ENCODE data around the gene ILKAP. TPM values are rescaled to one million over a fixed set of nuclear protein-coding genes. Genes with fewer than 3 reads are reported as not detected.

ILKAP gene, protein sequence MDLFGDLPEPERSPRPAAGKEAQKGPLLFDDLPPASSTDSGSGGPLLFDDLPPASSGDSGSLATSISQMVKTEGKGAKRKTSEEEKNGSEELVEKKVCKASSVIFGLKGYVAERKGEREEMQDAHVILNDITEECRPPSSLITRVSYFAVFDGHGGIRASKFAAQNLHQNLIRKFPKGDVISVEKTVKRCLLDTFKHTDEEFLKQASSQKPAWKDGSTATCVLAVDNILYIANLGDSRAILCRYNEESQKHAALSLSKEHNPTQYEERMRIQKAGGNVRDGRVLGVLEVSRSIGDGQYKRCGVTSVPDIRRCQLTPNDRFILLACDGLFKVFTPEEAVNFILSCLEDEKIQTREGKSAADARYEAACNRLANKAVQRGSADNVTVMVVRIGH
- 70.2 and 74.8 TPM in 2 replicates for total RNA-seq

DNA sequence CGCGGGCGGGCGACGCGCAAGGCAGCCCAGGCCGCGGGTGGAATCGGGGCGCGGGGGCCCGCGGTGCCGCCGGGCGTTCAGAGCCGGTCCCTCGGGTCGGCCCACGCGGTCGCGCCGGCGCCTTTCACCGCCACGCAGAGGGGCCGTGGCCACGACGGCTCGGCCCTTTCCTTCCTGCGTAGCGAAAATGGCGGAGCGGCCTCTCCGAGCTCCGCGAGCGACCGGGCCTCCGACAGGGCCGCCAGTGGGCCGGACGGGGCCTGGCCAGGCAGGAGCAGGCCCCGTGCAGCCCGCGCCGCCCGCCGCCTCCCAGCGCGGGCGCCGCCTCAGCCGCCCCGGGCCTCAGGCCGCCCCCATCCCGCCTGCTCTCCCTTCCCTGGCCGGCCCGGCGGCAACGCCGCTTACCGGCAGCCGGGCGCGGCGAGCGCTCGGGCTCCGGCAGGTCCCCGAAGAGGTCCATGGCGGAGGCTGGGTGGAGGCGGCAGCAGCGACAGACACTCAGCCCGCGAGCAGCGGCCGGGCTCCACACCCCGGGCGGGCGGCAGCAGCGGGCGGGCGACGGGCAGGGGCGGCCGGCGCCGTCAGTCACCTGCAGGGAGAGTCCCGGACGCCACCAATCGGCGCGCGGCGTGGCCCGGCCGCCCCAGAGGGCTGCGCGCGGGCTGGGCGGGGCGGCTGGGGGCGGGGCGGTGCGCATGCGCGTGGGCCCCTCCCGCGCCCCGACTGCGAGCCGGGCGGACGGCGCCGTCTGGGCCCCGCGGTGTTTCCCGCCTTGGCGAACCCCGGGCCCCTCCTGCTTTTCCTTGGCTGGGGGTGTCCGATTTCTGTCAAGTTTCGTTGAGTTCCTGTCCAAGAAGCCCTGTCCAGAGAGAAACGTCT lies at the start of gene ILKAP:
Gene ILKAP, minus strand, starts transcription at position 602 of the 879 bp plus-strand sequence. Its CDS starts 142 bp downstream, at position 460.
- intact Hi-C loops (cut with micrococcal nuclease): loop anchor here (1.0 to 5.0 kb wide), 8 partner anchors 28 to 501 kb away; partner anchors contain the start of genes ASB1, HES6 and PER2

DNA sequence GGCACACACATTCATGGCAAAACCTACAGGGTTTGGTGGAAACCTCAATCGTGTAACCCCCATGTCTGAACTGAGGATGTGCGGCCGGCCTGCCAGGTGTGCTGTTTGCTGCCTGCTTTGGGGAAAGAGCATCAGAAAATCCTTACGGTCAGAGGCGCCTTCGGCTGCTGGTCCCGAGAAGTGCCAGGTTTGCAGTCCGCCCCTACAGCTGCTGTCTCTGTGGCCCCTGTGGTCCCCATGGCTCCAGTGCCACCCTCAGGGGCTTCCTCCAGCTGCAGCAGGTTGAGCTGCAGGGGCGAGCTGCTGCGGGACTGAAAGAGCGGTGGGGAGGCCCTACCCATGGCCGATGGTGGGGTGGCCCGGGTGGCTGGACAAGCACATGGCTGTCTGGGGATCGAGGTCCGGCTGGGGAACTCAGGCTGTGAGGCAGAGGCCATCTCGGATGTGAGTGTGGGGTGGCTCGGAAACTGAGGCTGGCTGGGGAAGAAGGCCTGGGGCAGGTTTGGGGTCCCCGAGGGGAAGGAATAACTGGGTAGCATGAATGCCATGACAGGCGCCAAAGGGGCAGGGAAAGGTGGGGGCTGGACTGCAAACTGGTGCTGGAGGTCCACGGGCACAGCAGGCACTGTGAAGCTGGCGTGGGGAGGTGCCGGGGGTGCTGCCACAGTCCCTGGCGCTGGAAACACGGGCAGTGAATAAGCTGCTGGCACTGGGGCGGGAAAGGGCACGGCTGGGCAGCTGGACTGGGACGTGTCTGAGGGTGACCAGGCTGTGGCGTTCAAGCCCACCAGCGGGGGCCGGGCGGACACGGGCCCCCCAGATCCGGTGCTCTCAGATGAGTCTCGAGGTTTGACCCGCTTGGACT lies 49.5 kb upstream of the ILKAP start:
- intact Hi-C loops (cut with micrococcal nuclease): no loop called here

DNA sequence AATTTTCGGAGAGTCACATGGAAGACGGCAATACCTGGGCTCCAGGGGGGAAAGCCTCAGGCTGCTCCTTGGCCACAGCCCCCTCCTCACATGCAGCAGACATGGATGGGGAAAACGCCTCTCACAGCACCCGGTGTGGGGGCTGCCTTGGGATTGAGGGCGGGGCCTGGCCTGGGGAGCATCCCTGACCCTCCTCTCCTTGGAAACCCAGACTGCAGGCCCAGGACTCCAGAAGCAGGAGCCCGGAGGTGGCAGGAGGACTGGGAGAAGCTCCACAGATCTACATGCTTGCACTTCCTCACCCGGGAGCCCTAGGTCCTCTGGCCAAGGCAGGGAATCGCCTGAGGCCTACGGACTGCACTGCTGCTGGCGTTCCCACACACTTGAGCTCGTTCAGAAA lies 48.5 kb upstream of the ILKAP start:
- intact Hi-C loops (cut with micrococcal nuclease): no loop called here

DNA sequence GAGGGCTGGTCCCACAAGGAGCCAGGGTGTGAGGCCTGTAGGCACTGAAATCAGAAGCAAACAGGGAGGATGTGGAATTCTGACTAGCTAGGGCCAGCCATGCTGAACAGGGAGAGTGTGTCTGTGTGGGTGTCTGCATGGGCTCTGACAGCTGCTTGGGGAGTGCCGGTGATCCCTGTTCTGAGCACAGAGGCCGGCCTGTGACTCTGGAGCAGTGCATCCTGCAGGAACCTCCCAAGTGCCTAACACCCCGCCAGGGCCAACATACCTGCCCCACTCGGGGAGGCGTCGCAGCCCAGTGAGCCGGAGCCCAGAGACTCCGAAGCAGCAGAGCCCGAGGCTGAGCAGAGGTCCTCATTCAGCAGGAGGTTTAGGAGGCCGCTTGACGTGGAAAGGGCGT lies 47.8 kb upstream of the ILKAP start:
- intact Hi-C loops (cut with micrococcal nuclease): no loop called here

DNA sequence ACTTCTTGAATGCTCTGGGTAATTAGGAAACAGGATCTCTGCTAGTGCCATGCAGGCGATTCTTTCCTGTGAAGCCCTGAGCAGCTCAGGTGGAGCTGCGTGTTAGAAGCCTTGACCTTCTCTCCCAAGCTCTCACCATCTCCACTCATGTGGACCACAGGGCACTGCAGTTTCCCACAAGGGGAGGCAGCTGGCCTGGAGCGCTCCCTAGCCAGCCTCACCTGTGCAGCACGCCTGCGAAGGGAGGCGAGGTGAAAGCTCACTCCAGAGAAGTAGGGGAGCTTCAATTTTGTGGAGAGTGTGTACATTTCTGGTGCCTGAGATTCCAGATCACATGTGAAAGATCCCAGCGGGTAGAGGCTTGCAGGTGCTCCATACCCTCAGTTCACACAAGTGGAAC lies 47.4 kb upstream of the ILKAP start:
- intact Hi-C loops (cut with micrococcal nuclease): no loop called here

DNA sequence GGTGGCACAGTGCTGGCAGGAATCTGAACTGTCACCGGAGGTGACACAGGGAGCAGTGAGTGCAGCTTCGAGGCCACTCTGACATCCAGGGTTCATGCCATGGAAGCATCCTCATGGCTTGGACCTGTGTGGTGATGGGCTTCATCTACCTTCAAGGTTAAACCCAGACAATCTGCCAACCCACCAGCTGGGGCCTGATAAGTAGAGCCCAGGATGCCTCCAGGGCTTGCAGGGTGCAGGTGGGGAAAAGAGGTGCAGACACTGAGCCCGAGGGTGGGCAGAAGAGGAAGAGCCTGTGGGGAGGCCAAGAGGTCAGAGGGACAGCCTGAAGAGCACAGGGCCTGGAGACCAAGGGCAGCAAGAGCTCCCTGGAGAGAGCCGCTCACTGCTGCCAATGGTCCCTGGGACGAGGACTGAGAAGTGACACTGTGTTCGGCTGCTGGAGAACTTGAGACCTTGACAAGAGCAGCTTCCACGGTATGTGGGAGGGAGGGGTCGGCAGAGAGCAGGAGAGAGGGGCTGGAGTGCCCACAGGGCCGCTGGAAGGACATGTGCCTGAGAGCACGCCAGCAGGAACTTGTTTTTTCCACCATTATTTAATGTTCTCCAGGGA lies 44.5 kb upstream of the ILKAP start:
- intact Hi-C loops (cut with micrococcal nuclease): no loop called here

DNA sequence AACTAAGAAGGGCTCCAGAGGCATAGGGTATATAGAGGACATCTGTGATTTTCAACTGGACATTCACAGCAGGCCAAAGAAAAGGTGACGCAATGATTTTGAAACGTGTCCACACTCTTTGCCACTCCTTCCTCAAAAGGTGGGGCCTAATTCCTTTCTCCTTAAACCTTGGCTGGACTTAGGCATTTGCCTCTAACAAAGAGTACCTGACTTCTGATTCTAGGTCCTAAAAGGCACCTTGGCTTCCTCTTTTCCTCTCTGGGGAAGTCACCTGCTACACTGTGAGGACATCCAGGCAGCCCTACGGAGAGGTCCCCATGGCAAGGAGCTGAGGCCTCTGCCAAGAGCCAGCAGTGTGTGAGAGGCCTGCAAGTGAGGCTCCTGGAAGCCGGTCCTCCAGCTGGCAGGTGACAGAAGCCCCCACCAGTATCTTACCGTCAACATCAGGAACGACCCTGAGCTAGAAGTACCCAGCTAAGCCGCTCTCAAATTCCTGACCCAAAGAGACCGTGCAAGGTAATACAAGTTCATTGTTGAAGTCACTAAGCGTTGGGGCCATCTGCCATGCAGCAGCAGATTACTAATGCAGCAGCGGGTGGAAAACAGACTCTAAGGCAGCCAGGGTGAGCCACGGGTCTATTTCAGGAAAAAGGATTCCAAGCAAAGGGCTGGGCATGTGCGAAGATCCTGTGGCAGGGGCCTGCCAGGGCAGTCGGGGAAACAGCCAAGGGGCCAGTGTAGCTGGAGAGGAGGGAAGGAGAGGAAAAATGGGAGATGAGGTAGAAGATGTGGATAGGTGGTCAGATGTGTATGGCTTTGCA lies 43.7 kb upstream of the ILKAP start:
- intact Hi-C loops (cut with micrococcal nuclease): no loop called here

DNA sequence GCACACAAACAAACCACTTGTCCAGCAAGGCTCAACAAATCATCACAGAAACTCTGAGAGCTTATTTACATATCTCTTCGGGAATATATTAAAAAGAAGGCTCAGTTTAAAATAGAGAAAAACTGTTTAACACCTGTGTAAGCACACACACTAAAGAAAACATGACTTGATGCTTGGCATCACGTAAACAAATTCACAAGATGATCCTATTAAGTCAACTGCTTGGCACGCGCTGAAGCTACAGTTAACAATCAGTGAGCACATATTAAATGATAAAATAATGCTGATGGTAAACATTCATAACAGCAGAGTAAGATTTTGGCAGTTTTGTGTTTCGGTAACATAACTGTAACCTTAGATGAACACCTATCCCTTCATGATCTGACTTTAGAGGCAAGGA lies 40.7 kb upstream of the ILKAP start:
- intact Hi-C loops (cut with micrococcal nuclease): no loop called here

DNA sequence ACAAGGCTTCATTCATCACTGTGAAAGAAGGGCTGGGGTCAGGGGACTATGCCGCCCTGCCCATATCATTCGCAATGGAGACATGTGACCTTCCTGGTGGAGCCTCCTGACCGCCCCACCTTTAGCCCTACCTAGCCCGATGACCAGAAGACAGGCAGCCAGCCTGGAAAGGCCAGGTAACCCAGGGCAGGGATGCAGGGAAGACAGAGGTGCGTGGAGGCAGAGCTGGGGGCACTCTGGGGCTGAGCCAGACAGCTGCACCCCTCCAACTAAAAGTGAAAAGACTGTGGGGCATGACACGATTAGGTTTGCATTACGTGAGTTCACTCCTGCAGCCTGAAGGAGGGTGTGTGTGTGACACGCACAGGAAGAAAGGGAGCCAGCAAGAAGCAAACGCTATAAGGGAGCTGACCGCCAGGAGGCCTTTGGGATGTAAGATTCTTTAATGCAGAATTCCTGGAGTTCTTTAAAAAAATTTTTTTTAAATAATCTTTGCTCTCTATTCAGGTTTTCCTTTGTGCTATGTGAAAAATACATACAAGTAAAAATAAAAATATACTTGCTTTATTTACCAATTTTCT lies 40.1 kb upstream of the ILKAP start:
- intact Hi-C loops (cut with micrococcal nuclease): no loop called here

DNA sequence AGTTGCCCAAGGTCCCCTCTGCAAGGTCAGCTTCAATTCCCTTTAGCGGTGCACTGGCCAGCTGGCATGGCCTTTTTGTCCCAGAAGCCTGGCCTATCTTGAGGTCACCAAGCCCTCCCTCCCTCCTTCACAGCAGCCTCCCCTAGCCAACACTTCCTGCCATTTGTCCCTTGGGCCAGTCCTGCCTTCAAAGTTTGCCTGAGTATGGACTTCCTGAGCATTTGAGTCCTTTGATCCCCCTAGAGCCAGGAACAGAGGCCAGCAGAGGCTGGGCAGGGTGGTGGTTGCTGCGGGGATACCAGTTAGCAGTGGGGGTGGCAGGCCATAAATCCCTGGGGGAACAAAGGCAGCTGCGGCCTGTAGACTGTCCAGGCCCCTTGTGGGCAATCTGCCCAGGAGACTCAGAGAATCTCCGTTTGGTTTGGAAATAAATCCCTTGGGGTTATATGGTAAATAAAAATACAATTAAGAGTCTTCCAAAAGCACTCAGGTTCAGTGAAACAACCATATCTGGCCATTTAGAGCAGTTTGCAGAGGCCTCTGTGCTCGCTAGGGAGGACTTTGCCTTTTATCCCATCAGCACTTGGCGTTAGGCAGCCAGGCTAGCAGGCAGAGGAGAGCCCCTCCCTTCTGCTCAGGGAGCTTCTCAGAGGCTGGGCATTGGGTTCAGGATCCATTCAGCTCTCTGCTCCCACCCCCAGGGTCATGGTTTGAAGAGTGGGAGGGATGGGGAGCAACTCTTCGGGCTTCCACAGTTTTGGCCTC lies 39.4 kb upstream of the ILKAP start:
- intact Hi-C loops (cut with micrococcal nuclease): no loop called here

DNA sequence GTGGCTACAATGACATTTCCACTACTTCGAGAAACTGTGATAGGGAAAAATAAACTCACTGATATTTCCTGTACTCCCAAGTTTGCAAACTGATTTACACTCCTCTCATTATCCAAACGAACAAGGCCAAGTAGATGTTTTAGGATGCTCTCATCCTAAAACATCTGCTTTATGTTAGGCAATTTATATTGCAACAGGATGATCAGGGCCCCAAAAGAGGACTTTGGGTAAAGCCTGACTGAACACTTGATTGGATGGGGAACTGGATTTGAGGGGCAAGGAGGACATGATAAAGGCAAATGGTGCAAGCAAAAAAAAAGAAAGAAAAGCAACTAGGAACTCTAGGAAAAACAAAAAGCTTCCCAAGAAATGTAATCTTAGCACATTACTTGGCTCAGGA lies 38.5 kb upstream of the ILKAP start:
- intact Hi-C loops (cut with micrococcal nuclease): loop anchor here (2.0 kb wide), 2 partner anchors 21 to 181 kb away; partner anchors contain the start of gene SCLY

DNA sequence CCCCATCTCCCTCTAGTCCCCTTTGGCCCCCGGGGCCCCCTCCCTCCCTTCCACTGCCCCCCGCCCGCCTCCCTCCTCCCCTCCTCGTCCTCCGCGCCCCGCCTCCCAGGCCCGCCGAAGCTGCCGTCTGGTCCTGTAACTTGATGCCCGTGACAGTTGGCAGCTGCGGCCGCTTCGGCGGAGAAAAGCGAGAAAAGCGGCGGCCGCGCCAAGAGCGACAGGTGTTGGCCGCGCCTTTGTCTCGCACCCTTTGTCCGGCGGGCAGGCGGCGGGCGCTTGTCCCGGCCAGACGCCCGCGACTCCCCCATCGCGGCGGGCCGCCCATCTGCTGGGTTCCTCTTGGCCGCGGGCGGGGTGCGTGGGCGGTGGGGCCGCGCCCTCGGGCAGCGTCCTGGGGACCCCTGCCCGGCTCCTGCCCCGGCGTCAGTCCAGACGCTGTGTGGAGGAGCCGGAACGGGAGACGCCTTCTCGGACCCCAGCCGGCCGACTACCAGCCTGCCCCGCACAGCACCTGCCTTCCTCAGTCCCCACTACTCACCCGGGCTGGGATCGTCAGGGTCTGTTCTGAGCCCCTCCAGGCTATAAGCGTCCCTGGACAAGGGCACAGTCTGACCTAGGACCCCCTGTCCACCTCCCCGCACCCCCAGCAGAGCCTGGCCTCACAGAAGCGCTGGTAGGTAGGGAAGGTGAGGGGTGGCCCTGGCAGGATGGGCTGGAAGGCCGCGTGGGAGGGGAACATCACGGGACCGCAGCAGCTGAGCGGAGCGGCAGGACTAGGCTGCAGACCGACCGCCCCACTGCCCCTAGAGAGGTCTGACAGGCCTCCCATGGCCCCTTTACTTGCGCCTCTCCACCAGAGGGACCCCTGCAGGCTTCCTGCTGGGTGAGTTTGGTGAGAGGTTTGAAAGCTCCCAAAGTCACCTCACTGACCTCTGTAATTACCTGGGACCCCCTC lies 37.5 kb upstream of the ILKAP start:
- intact Hi-C loops (cut with micrococcal nuclease): loop anchor here (1.0 to 2.0 kb wide), 6 partner anchors 10 to 243 kb away; partner anchors contain the start of genes ILKAP, PER2 and SCLY

DNA sequence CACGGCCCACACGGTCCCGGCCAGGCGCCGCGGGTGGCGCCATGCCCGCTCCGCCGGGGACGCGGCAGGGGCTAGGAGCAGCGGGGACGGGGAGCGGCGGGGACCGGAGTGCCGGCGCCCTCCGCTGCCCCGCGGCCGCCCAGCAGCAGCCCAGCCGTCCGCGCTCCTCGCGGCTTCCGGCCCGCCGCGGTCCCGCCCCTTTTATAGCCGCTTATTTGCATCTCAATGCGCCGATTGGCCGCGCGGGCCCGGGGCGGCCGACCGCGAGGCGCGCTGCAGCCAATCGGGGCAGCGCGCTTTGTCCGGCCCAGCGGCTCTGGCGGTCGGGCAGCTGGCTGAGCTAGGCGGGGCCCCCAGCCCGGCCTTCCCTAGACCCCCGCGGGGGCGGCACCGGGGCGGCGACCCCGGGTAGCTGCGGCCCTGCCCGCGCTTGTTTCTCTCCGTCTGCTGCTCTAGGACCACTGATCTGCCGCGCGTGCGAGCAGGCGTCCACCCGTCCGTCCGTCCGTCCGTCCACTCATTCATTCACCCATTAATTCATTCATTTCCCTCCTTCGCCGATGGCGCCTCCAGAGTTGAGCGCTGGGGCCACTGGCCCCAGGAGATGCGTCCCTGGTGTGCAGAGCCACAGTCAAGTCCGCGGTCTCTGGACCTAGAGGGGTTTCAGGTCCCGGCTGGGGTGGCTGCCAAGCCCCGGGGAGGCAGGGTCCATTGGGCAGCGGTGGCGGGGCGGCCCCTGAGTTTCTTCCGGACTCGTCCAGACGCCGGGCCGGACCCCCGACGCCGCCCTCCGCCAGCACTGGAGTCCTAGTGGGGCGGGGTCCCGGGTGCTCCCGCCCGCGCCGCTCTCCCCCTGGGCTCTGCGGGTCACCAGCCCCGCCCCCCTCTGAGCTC lies 36.6 kb upstream of the ILKAP start, which contains the start of gene HES6:
Gene HES6, minus strand, starts transcription at position 176 of the 894 bp plus-strand sequence. Its CDS starts 133 bp downstream, at position 43.
- intact Hi-C loops (cut with micrococcal nuclease): loop anchor here (1.0 to 10.0 kb wide), 7 partner anchors 9 to 545 kb away; partner anchors contain the start of genes ILKAP, PER2 and SCLY

DNA sequence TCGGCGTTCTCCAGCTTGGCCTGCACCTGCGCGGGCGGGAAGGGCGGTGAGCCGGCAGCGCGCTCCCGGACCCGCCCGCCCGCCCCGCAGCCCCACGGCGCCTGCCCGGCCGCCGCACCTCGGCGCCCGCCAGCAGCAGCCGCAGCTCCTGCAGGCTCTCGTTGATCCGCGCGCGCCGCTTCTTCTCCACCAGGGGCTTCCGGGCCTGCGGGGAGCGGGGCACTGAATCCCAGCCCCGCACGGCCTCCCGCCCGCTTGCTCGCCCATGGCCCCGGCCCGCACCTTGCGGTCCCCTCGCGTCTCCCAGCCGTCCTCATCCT lies 36.0 kb upstream of the ILKAP start:
- intact Hi-C loops (cut with micrococcal nuclease): loop anchor here (10.0 kb wide), 1 partner anchor 545 kb away; no protein-coding TSS in a partner anchor

DNA sequence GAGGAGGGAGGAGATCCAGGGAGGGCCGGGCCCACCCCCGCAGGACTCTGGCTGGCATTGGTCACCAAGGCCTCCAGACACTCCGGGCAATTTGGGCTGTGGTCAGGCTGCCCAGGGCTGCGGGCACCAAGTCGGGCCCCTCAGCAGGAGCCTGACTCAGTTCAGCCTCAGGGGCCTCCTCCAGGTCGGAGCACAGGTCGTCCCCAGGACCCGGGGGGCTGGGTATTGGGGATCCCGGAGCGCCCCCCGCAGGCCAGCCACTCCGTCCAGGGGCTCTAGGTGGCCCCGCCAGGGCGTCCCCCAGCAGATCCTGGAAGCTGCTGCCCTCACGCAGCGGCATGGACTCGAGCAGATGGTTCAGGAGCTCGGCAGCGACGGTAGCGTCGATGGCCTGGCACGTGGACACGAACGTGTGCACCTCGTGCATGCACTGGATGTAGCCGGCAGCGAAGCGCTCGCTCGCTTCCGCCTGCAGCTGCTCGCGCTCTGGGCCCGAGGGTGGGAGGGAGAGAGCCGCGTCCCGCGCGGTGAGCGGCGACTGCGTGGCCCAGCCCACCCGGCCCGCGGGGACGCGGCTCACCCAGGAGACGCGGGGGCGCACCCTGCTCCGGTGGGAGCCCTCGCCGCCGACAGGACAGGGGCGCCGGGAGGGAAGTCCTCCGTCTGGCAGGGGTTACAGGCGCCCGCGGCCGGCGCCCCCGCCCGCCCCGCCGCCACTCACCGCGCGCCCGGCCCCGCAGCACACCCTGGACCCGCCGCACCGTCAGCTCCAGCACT lies 35.5 kb upstream of the ILKAP start:
- intact Hi-C loops (cut with micrococcal nuclease): loop anchor here (10.0 kb wide), 1 partner anchor 544 kb away; no protein-coding TSS in a partner anchor

Measured in T-helper 1 cell treated with Interleukin-12 subunit alpha and Interleukin-12 subunit beta and Interleukin-4 antibody, amounts not matched to agents 30 ng/mL and 1 ng/mL, for 36 hours (primary cell).